Neuronal stem cell (in vitro differentiated cells): ENCODE data around the gene PLD1.

Experiments used
- DNase-seq: peaks from one replicate; pipeline ENCODE4 v3.0.0-alpha.2; 2013; ENCODE audit warnings: low spot score
- H2AFZ ChIP-seq: one replicate; pipeline ENCODE4 v1.6.1; 2013; ENCODE audit warnings: mild to moderate bottlenecking, low read length, inconsistent platforms
- H2AK5ac ChIP-seq: 2 replicates; pipeline ENCODE4 v1.6.1; 2013; ENCODE audit warnings: low read depth, mild to moderate bottlenecking, inconsistent platforms, low read length, moderate library complexity, mixed read lengths
- H2BK120ac ChIP-seq: 2 replicates; pipeline ENCODE4 v1.6.1; 2013; ENCODE audit warnings: low read depth, mild to moderate bottlenecking, inconsistent platforms, low read length, moderate library complexity, mixed read lengths
- H2BK12ac ChIP-seq: one replicate; pipeline ENCODE4 v1.6.1; 2013; ENCODE audit warnings: low read length, inconsistent platforms
- H2BK15ac ChIP-seq: 2 replicates; pipeline ENCODE4 v1.6.1; 2013; ENCODE audit warnings: mild to moderate bottlenecking, low read length, inconsistent platforms, mixed read lengths
- H2BK5ac ChIP-seq: one replicate; pipeline ENCODE4 v1.6.1; 2013; ENCODE audit warnings: inconsistent platforms, mild to moderate bottlenecking, low read length, moderate library complexity
- H3K14ac ChIP-seq: one replicate; pipeline ENCODE4 v1.6.1; 2013; ENCODE audit warnings: low read length, inconsistent platforms
- H3K18ac ChIP-seq: 2 replicates; pipeline ENCODE4 v1.6.1; 2013; ENCODE audit warnings: low read length, inconsistent platforms
- H3K23ac ChIP-seq: 2 replicates; pipeline ENCODE4 v1.6.1; 2013; ENCODE audit warnings: low read depth, mild to moderate bottlenecking, mixed read lengths, low read length, inconsistent platforms; ENCODE audit not compliant: poor library complexity
- H3K27ac ChIP-seq: replicated peaks from 3 replicates; pipeline ENCODE4 v1.5.1; 2013; ENCODE audit warnings: low read length, inconsistent platforms
- H3K27me3 ChIP-seq, 3 experiments: 2 replicates each; pipeline ENCODE4 v1.6.1; 2013; ENCODE audit warnings: low read length in 3 of 3, mild to moderate bottlenecking in 2 of 3, inconsistent platforms in 1 of 3, low read depth in 1 of 3, mixed read lengths in 1 of 3, moderate library complexity in 1 of 3; ENCODE audit not compliant: control insufficient read depth in 3 of 3, insufficient read depth in 3 of 3
- H3K36me3 ChIP-seq, 2 donors: replicated peaks in 1 of 2; 2 replicates each; pipeline ENCODE4 v1.6.1; 2013; ENCODE audit warnings: low read length in 2 of 2; ENCODE audit not compliant: control insufficient read depth in 2 of 2, insufficient read depth in 2 of 2
- H3K4ac ChIP-seq: 2 replicates; pipeline ENCODE4 v1.6.1; 2013; ENCODE audit warnings: inconsistent platforms, mild to moderate bottlenecking, low read length, moderate library complexity
- H3K4me1 ChIP-seq, 2 donors: 1 replicate in 1 of 2; 2 replicates in 1 of 2; pipeline ENCODE4 v1.6.1; 2013; ENCODE audit warnings: low read length in 2 of 2, low read depth in 1 of 2; ENCODE audit not compliant: control insufficient read depth in 2 of 2, insufficient read depth in 1 of 2
- H3K4me2 ChIP-seq: one replicate; pipeline ENCODE4 v1.6.1; 2013; ENCODE audit warnings: mild to moderate bottlenecking, low read length, inconsistent platforms; ENCODE audit not compliant: insufficient read depth, poor library complexity, severe bottlenecking
- H3K4me3 ChIP-seq, 2 donors: 2 replicates each; pipeline ENCODE4 v1.5.1; 2013; ENCODE audit warnings: low read length in 2 of 2, mild to moderate bottlenecking in 2 of 2, inconsistent platforms in 1 of 2, moderate library complexity in 1 of 2
- H3K79me1 ChIP-seq: one replicate; pipeline ENCODE4 v1.6.1; 2013; ENCODE audit warnings: low read depth, mild to moderate bottlenecking, inconsistent platforms, low read length, moderate library complexity
- H3K9ac ChIP-seq: one replicate; pipeline ENCODE4 v1.6.1; 2013; ENCODE audit warnings: mild to moderate bottlenecking, low read depth, low read length, inconsistent platforms; ENCODE audit not compliant: poor library complexity
- H3K9me3 ChIP-seq, 2 donors: replicated peaks in 1 of 2; 2 replicates each; pipeline versions ENCODE3 to v1.6.1; 2013; ENCODE audit warnings: low read length in 2 of 2, mild to moderate bottlenecking in 2 of 2, inconsistent platforms in 1 of 2, low read depth in 1 of 2, mixed read lengths in 1 of 2, moderate library complexity in 1 of 2; ENCODE audit not compliant: control insufficient read depth in 2 of 2, insufficient read depth in 1 of 2
- H4K8ac ChIP-seq: one replicate; pipeline ENCODE4 v1.6.1; 2013; ENCODE audit warnings: low read depth, mild to moderate bottlenecking, inconsistent platforms, low read length, moderate library complexity
- H4K91ac ChIP-seq: one replicate; pipeline ENCODE4 v1.6.1; 2013; ENCODE audit warnings: low read length, low read depth, mild to moderate bottlenecking, inconsistent platforms; ENCODE audit not compliant: poor library complexity
- WGBS, 2 donors: extraction: QIAGEN DNeasy Blood & Tissue Kit; methylation state at CpG; one replicate each; pipeline ENCODE4 v1.1.7; 2013; ENCODE audit warnings: missing lambda C conversion rate in 2 of 2, mixed read lengths in 1 of 2; ENCODE audit not compliant: insufficient read length in 2 of 2, insufficient replicate concordance in 1 of 2; ENCODE audit errors: extremely low coverage in 2 of 2; 5-methylcytosine and 5-hydroxymethylcytosine counted together

PLD1 gene

GRCh38 chr3:171648069-171648468 lies 162.2 kb downstream of the PLD1 start:
- no peaks in the 10 kb centered on the region for H3K27me3 ChIP-seq
- H3K27ac ChIP-seq: no peak overlapping the region
- H2BK15ac ChIP-seq: no peak overlapping the region
- no peak for DNase-seq
- H4K8ac ChIP-seq: no peak overlapping the region
- no peak overlapping the region for H3K14ac ChIP-seq
- H2AFZ ChIP-seq: no peak overlapping the region
- H2BK120ac ChIP-seq: no peak overlapping the region
- no peak overlapping the region for H2BK12ac ChIP-seq
- no peak overlapping the region for H2BK5ac ChIP-seq
- no peaks in the 10 kb centered on the region for H3K36me3 ChIP-seq
- H2AK5ac ChIP-seq: no peak overlapping the region
- H4K91ac ChIP-seq: no peak overlapping the region
- no peak overlapping the region for H3K9ac ChIP-seq
- H3K4me1 ChIP-seq: peaks cover 0 to 1% of the 10 kb centered on the region in 2 donors
- no peak overlapping the region for H3K4me2 ChIP-seq
- no peak overlapping the region for H3K18ac ChIP-seq
- no peak overlapping the region for H3K4ac ChIP-seq
- peaks cover 0 to 3% of the 10 kb centered on the region in 2 donors for H3K9me3 ChIP-seq
- no peak overlapping the region for H3K23ac ChIP-seq
- H3K79me1 ChIP-seq: no peaks in the 10 kb centered on the region
- H3K4me3 ChIP-seq: no peak overlapping the region

GRCh38 chr3:171646357-171647133 lies 163.7 kb downstream of the PLD1 start:
- peak; percentile 9 for DNase-seq

GRCh38 chr3:171644681-171645080 lies 165.6 kb downstream of the PLD1 start:
- Histone ChIP-seq H2AFZ (no peak overlapping the region), H3K27ac (no peak overlapping the region), H3K23ac (no peak overlapping the region), H3K14ac (no peak overlapping the region), H4K91ac (no peak overlapping the region), H3K4me2 (no peak overlapping the region), H4K8ac (no peak overlapping the region), H3K4me3 (no peak overlapping the region), H3K79me1 (no peaks in the 10 kb centered on the region), H2BK5ac (no peak overlapping the region), H3K36me3 (no peaks in the 10 kb centered on the region), H2BK15ac (no peak overlapping the region), H2AK5ac (no peak overlapping the region), H3K4me1 (peaks cover 2 to 11% of the 10 kb centered on the region in 2 donors), H3K9ac (no peak overlapping the region), H2BK12ac (no peak overlapping the region), H3K4ac (no peak overlapping the region), H3K9me3 (peaks cover 0 to 3% of the 10 kb centered on the region in 2 donors), H3K27me3 (no peaks in the 10 kb centered on the region), H2BK120ac (no peak overlapping the region), H3K18ac (no peak overlapping the region)
- DNase-seq: no peak
- WGBS, 2 donors: no CpG with 5 or more reads among the region's 8 CpGs

More at GRCh38 chr3:171646357-171647133, 163.7 kb downstream of the PLD1 start:
- H2BK120ac ChIP-seq: no peak overlapping the region
- no peak overlapping the region for H3K4me2 ChIP-seq
- H3K9me3 ChIP-seq: peaks cover 0 to 3% of the 10 kb centered on the region in 2 donors
- no peak overlapping the region for H4K91ac ChIP-seq
- H3K36me3 ChIP-seq: no peaks in the 10 kb centered on the region
- H2BK12ac ChIP-seq: no peak overlapping the region
- H2BK15ac ChIP-seq: no peak overlapping the region
- WGBS, 2 donors: no CpG with 5 or more reads among the region's 4 CpGs
- H3K14ac ChIP-seq: no peak overlapping the region
- H3K18ac ChIP-seq: no peak overlapping the region
- H2AFZ ChIP-seq: peak overlapping the region; percentile 27
- no peak overlapping the region for H4K8ac ChIP-seq
- no peak overlapping the region for H3K23ac ChIP-seq
- no peak overlapping the region for H3K9ac ChIP-seq
- H3K79me1 ChIP-seq: no peaks in the 10 kb centered on the region
- peaks cover 0 to 4% of the 10 kb centered on the region in 2 donors for H3K4me1 ChIP-seq
- no peak overlapping the region for H2AK5ac ChIP-seq
- H3K4ac ChIP-seq: no peak overlapping the region
- H3K27ac ChIP-seq: no peak overlapping the region
- H3K27me3 ChIP-seq: no peaks in the 10 kb centered on the region
- no peak overlapping the region for H3K4me3 ChIP-seq
- H2BK5ac ChIP-seq: no peak overlapping the region

- no peak overlapping the region for H2AK5ac ChIP-seq
- no peak overlapping the region for H2BK5ac ChIP-seq
- no peak overlapping the region for H2BK12ac ChIP-seq
- H3K36me3 ChIP-seq: no peaks in the 10 kb centered on the region
- no peak overlapping the region for H3K4ac ChIP-seq
- H3K4me1 ChIP-seq: peaks cover 2 to 11% of the 10 kb centered on the region in 2 donors
- no peak overlapping the region for H3K4me2 ChIP-seq
- peaks cover 0 to 3% of the 10 kb centered on the region in 2 donors for H3K9me3 ChIP-seq
- H2BK15ac ChIP-seq: no peak overlapping the region
- H3K14ac ChIP-seq: no peak overlapping the region
- H4K91ac ChIP-seq: no peak overlapping the region
- no peak overlapping the region for H3K27ac ChIP-seq
- H3K23ac ChIP-seq: no peak overlapping the region
- no peak overlapping the region for H3K4me3 ChIP-seq
- no peaks in the 10 kb centered on the region for H3K79me1 ChIP-seq
- no peak for DNase-seq
- no peak overlapping the region for H4K8ac ChIP-seq
- H3K27me3 ChIP-seq: no peaks in the 10 kb centered on the region
- H2AFZ ChIP-seq: no peak overlapping the region
- H3K18ac ChIP-seq: no peak overlapping the region
- no peak overlapping the region for H3K9ac ChIP-seq
- no peak overlapping the region for H2BK120ac ChIP-seq
- no CpG with 5 or more reads among the region's 4 CpGs for WGBS, 2 donors
Measured at GRCh38 chr3:171643681-171644080, 166.6 kb downstream of the PLD1 start.
